GM20431 (cell line): Measurements from ENCODE around the gene ZNF484.
"Not testable (repeated sequence)": the region's sequence is repeated elsewhere in the genome, so short reads cannot be mapped to it uniquely, and the experiment has no call there.

ENCODE experiments used
- in situ Hi-C: fragments of 300-500 bp; cut with MseI, MboI; formaldehyde crosslinking; loops from one replicate; pipeline ENCODE4 v1.15.0; 2020; ENCODE audit warnings: low sequenced_read_pairs; ENCODE audit not compliant: unreplicated experiment

Gene ZNF484

GRCh38 chr9:92877531-92878430 is at the start of gene ZNF484:
Gene ZNF484, minus strand, starts transcription at chr9:92878038. Its CDS starts 3,009 bp downstream, at chr9:92875029.
- in situ Hi-C loops, result no loop called here

- in situ Hi-C loops, result no loop called here
Measured at GRCh38 chr9:92920437-92920836, 42.6 kb upstream of the ZNF484 start.

- in situ Hi-C loops, result no loop called here
Measured at GRCh38 chr9:92917176-92917800, 39.5 kb upstream of the ZNF484 start.

- in situ Hi-C loops, result no loop called here
Measured at GRCh38 chr9:92911511-92912475, 34.0 kb upstream of the ZNF484 start.

- in situ Hi-C loops, result not testable (repeated sequence)
Measured at GRCh38 chr9:92905137-92905536, 27.3 kb upstream of the ZNF484 start.

- in situ Hi-C loops, result no loop called here
Measured at GRCh38 chr9:92897323-92897722, 19.5 kb upstream of the ZNF484 start.

GRCh38 chr9:92895812-92896436 is 18.1 kb upstream of the ZNF484 start:
- in situ Hi-C loops, result no loop called here

- in situ Hi-C loops, result no loop called here
Measured at GRCh38 chr9:92894711-92895362, 17.0 kb upstream of the ZNF484 start.

GRCh38 chr9:92893916-92894610 is 16.2 kb upstream of the ZNF484 start:
- in situ Hi-C loops, result not testable (repeated sequence)

GRCh38 chr9:92892276-92892675 is 14.4 kb upstream of the ZNF484 start:
- in situ Hi-C loops, result not testable (repeated sequence)

- in situ Hi-C loops, result no loop called here
Measured at GRCh38 chr9:92890761-92891160, 12.9 kb upstream of the ZNF484 start.

GRCh38 chr9:92887880-92888338 is 10.1 kb upstream of the ZNF484 start:
- in situ Hi-C loops, result no loop called here

GRCh38 chr9:92886846-92887610 is 9.2 kb upstream of the ZNF484 start:
- in situ Hi-C loops, result not testable (repeated sequence)

GRCh38 chr9:92883666-92884405 is 6.0 kb upstream of the ZNF484 start:
- in situ Hi-C loops, result not testable (repeated sequence)

GRCh38 chr9:92882276-92882675 is 4.4 kb upstream of the ZNF484 start:
- in situ Hi-C loops, result no loop called here

- in situ Hi-C loops, result no loop called here
Measured at GRCh38 chr9:92875373-92875772, 2.5 kb downstream of the ZNF484 start.

- in situ Hi-C loops, result no loop called here
Measured at GRCh38 chr9:92870289-92870688, 7.5 kb downstream of the ZNF484 start.
